Stomach (tissue), 9 donors: ENCODE measurements around the gene AKAP7. TPM values are rescaled to one million over a fixed set of nuclear protein-coding genes. Genes with fewer than 3 reads are reported as not detected.

ENCODE experiments used
- DNase-seq, 2 donors: peaks; one replicate each; pipeline versions ENCODE4 v3.0.0 to v3.0.0-alpha.2; 2013 to 2019
- H3K27ac ChIP-seq, 5 donors: fragments of 200-600 bp in 4 of 5; sonication (generic) in 4 of 5; one replicate each; pipeline ENCODE4 v1.5.1; 2013 to 2019; ENCODE audit warnings: mild to moderate bottlenecking in 1 of 5, moderate library complexity in 1 of 5
- H3K27me3 ChIP-seq, 3 donors: fragments of 200-600 bp; sonication (generic); one replicate each; pipeline ENCODE4 v1.5.1; 2017 to 2019; ENCODE audit warnings: mixed run types in 1 of 3
- H3K36me3 ChIP-seq, 4 donors: fragments of 200-600 bp; sonication (generic); 1 replicate in 3 of 4; 2 replicates in 1 of 4; pipeline ENCODE4 v1.5.1; 2016 to 2019
- H3K4me1 ChIP-seq, 4 donors: fragments of 200-600 bp; sonication (generic); one replicate each; pipeline ENCODE4 v1.5.1; 2016 to 2019
- H3K4me3 ChIP-seq, 4 donors: fragments of 200-600 bp; sonication (generic) in 3 of 4; one replicate each; pipeline ENCODE4 v1.5.1; 2016 to 2019; ENCODE audit warnings: mild to moderate bottlenecking in 1 of 4
- H3K9me3 ChIP-seq, 4 donors: fragments of 200-600 bp; sonication (generic); one replicate each; pipeline ENCODE4 v1.5.1; 2016 to 2019
- EP300 ChIP-seq: sonication (generic); formaldehyde crosslinking; IDR thresholded peaks from one replicate; pipeline ENCODE4 v1.6.1; 2017; ENCODE audit warnings: antibody characterized with exemption
- POLR2A ChIP-seq, 4 donors: fragments of 450-650 bp; IDR thresholded peaks; one replicate each; pipeline ENCODE4 v1.6.1; 2016; ENCODE audit warnings: antibody characterized with exemption in 4 of 4, control low read depth in 2 of 4, mild to moderate bottlenecking in 1 of 4, moderate library complexity in 1 of 4
- POLR2AphosphoS5 ChIP-seq, 3 donors: sonication (generic); formaldehyde crosslinking; IDR thresholded peaks; one replicate each; pipeline ENCODE4 v1.6.1; 2016; ENCODE audit warnings: antibody characterized with exemption in 3 of 3
- WGBS, 5 donors: extraction: QIAGEN DNeasy Blood & Tissue Kit in 3 of 5; methylation state at CpG; one replicate each; pipeline versions ENCODE4 v1.1.5 to v1.1.7; 2013 to 2018; 5-methylcytosine and 5-hydroxymethylcytosine counted together
- intact Hi-C: fragments of 100-400 bp; cut with DNase I; formaldehyde crosslinking; loops from one replicate; pipeline ENCODE4 v1.15.1; 2023; ENCODE audit warnings: low total_unique reads
- polyA plus RNA-seq, 3 donors: library from polyadenylated mRNA; stranded (reverse); fragments of 200-250 nt; gene quantifications; one replicate each; pipeline ENCODE4 v1.2.3, GENCODE V29; 2013
- total RNA-seq, 5 donors: library from RNA; depleted of rRNA; stranded (reverse); fragments of >200 nt; gene quantifications; one replicate each; pipeline versions ENCODE4 v1.1.0 to v1.2.3, GENCODE V29; 2014 to 2016
- TF ChIP-seq, protein P1 (sequence below), 7 experiments: fragments of 450-650 bp in 4 of 7; fragments of 200-600 bp in 3 of 7; sonication (generic) in 3 of 7; IDR thresholded peaks; one replicate each; pipeline ENCODE4 v1.5.1; 2016 to 2019; ENCODE audit warnings: antibody characterized with exemption in 7 of 7, control low read depth in 2 of 7, mild to moderate bottlenecking in 1 of 7
- donor health status: healthy with polysubstance abuse.
- donor health status: Bipolar disorder and iron deficiency.
- donor health status: healthy.

Gene AKAP7
- total and polyA plus RNA-seq, 8 donors, result 1.3 to 59.5 (median 4.6) TPM

DNA sequence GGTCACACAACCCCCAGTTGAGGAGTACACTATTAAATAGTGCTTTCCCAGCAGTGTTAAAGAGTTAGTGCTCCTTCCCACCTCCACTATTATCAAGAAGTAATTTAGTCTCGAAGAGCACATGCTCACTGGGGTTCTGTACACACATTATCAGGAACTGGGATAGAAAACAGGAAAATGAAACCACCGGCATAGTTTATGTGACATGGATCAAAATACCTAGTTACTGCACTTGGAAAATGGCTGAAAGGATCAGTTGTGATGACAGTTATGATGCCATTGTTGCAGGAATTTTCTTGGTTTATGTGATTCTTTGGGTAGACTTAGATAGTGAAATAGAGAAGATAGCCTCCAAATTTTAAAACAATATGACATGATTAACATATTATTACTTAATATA lies 152.9 kb downstream of the AKAP7 start:
- Histone ChIP-seq H3K27ac (no peak overlapping the region), H3K27me3 (no peaks in the 10 kb centered on the region), H3K4me3 (no peak overlapping the region), H3K36me3 (peaks cover 0 to 8% (median 4%) of the 10 kb centered on the region in 4 donors), H3K9me3 (no peaks in the 10 kb centered on the region), H3K4me1 (peaks cover 0 to 15% (median 11%) of the 10 kb centered on the region in 4 donors)
- 30 to 66% (median 51%) methylated on average over 2 of the region's 2 CpGs for WGBS, 5 donors
- TF ChIP-seq, protein P1, sequence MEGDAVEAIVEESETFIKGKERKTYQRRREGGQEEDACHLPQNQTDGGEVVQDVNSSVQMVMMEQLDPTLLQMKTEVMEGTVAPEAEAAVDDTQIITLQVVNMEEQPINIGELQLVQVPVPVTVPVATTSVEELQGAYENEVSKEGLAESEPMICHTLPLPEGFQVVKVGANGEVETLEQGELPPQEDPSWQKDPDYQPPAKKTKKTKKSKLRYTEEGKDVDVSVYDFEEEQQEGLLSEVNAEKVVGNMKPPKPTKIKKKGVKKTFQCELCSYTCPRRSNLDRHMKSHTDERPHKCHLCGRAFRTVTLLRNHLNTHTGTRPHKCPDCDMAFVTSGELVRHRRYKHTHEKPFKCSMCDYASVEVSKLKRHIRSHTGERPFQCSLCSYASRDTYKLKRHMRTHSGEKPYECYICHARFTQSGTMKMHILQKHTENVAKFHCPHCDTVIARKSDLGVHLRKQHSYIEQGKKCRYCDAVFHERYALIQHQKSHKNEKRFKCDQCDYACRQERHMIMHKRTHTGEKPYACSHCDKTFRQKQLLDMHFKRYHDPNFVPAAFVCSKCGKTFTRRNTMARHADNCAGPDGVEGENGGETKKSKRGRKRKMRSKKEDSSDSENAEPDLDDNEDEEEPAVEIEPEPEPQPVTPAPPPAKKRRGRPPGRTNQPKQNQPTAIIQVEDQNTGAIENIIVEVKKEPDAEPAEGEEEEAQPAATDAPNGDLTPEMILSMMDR (IDR thresholded peaks at IDR 0.05), result no peak
- TF ChIP-seq POLR2A (IDR thresholded peaks at IDR 0.05), result no peak
- no peak for TF ChIP-seq POLR2AphosphoS5 (IDR thresholded peaks at IDR 0.05)
- TF ChIP-seq EP300, result no peak
- DNase-seq, result no peak
- intact Hi-C loops, result no loop called here

DNA sequence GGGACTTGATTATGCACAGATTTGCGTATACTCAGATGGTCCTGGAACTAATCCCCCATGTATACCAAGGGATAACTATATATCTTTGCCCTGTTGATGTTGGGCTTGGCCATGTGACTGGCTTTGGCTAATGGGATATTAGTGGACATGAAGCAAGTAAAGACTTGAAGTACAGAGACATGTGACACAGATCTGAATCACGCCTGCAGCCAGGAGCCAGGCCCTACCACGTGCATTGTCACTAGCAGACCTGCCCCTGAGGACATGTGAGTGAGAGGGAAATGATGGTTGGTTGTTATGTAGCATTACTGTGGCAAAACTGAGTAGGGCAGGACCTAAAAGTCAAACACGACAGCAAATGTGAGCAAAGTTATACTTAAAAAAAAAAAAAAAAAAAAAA lies 155.7 kb downstream of the AKAP7 start:
- WGBS, 5 donors, result 92 to 96% (median 94%) methylated on average over 4 of the region's 4 CpGs
- Histone ChIP-seq H3K27ac (no peak overlapping the region), H3K4me3 (no peak overlapping the region), H3K9me3 (no peaks in the 10 kb centered on the region), H3K36me3 (no peaks in the 10 kb centered on the region), H3K4me1 (peaks cover 0 to 18% (median 17%) of the 10 kb centered on the region in 4 donors), H3K27me3 (no peaks in the 10 kb centered on the region)
- no peak for TF ChIP-seq EP300
- no peak for TF ChIP-seq POLR2AphosphoS5 (IDR thresholded peaks at IDR 0.05)
- TF ChIP-seq, protein P1 (IDR thresholded peaks at IDR 0.05), result no peak
- TF ChIP-seq POLR2A (IDR thresholded peaks at IDR 0.05), result no peak
- no peak for DNase-seq
- intact Hi-C loops, result no loop called here

DNA sequence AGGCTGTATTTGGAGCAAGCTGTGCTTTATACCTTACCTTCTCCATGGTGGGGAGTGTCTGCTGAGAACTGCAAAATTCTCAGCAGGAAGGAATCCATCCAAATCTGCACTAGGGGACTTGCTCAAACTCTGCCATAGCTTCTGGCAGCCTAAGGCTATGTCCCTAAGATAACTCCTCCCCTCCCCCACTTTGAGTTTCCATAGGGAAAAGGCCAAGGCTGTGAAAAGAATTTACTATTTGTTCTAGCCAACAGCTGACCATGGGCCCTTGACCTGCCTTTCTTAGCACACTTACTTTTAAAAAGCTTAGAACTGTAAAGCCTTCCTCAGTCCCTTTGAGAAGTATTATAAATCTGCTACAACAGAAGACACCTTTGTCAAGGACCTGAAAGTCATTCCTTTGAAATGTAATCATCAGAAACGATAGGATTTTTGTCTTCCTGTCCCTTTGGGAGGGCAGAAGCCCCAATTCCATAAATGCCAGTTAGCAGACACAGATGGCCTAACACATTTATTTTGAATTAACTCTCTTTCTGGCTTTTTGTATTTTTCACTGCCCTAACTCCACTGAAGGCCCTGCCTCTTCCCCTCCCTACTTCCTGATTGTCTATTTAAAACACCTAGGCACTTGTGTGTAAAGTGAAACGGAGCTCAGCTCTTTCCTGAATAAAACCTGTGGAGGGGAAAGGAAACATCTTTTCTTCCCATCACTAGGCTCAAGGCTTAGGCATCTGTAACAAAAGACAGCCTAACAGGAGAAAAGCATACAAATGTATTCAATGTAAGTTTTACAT lies 157.1 kb downstream of the AKAP7 start:
- TF ChIP-seq, protein P1 (IDR thresholded peaks at IDR 0.05), result no peak
- TF ChIP-seq EP300 (no peak), POLR2AphosphoS5 (IDR thresholded peaks at IDR 0.05) (no peak), POLR2A (IDR thresholded peaks at IDR 0.05) (no peak)
- H3K9me3 ChIP-seq, result no peaks in the 10 kb centered on the region
- H3K4me1 ChIP-seq, result peaks cover 0 to 18% (median 17%) of the 10 kb centered on the region in 4 donors
- H3K36me3 ChIP-seq, result no peaks in the 10 kb centered on the region
- peak in 1 of 2 donors; percentile 43 for DNase-seq
- intact Hi-C loops, result no loop called here
- H3K4me3 ChIP-seq, result no peak overlapping the region
- no peaks in the 10 kb centered on the region for H3K27me3 ChIP-seq
- 27 to 46% (median 33%) methylated on average over 2 of the region's 2 CpGs for WGBS, 5 donors
- no peak overlapping the region for H3K27ac ChIP-seq

DNA sequence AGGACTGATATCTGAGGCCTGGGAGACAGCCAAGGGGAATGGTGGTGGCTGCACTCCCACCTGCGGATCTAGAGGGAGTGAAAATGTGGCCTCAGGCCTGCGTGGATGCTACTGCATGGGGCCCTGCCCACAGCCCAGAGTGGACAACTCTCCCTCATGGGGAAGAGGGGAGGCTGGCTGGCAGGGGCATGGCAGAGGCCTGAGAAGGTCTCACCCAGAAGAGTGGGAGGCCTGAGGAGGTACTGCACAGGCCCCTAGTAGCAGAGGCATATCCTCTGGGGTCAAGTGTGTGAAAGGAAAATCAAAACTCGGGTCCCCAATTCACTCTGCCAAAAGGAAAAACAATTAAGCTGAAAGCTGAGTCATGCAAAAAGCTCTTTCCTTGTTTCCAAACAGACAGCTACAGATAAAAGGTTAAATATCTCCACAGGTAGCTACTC lies 158.2 kb downstream of the AKAP7 start:
- peaks cover 0 to 18% (median 17%) of the 10 kb centered on the region in 4 donors for H3K4me1 ChIP-seq
- no peaks in the 10 kb centered on the region for H3K36me3 ChIP-seq
- H3K27ac ChIP-seq, result no peak overlapping the region
- no peaks in the 10 kb centered on the region for H3K27me3 ChIP-seq
- intact Hi-C loops, result no loop called here
- H3K4me3 ChIP-seq, result no peak overlapping the region
- TF ChIP-seq POLR2A (IDR thresholded peaks at IDR 0.05) (no peak), POLR2AphosphoS5 (IDR thresholded peaks at IDR 0.05) (no peak), EP300 (no peak)
- TF ChIP-seq, protein P1 (IDR thresholded peaks at IDR 0.05), result no peak
- no peaks in the 10 kb centered on the region for H3K9me3 ChIP-seq
- 35 to 50% (median 44%) methylated on average over 3 of the region's 3 CpGs for WGBS, 5 donors
- peak in 1 of 2 donors; percentile 32 for DNase-seq
